Femur (tissue), 1 donor: ENCODE data around the gene RNLS.
A peak's percentile ranks its signal among the peaks of the same experiment; 100 is the strongest.
"Not testable (repeated sequence)": the region's sequence is repeated elsewhere in the genome, so short reads cannot be mapped to it uniquely, and the experiment has no call there.

ENCODE experiments used
- DNase-seq: peaks from one replicate; pipeline ENCODE4 v3.0.0-alpha.2; 2017

Gene RNLS

GRCh38 chr10:88286030-88286429 lies 297.1 kb downstream of the RNLS start:
- DNase-seq = no peak

DNA sequence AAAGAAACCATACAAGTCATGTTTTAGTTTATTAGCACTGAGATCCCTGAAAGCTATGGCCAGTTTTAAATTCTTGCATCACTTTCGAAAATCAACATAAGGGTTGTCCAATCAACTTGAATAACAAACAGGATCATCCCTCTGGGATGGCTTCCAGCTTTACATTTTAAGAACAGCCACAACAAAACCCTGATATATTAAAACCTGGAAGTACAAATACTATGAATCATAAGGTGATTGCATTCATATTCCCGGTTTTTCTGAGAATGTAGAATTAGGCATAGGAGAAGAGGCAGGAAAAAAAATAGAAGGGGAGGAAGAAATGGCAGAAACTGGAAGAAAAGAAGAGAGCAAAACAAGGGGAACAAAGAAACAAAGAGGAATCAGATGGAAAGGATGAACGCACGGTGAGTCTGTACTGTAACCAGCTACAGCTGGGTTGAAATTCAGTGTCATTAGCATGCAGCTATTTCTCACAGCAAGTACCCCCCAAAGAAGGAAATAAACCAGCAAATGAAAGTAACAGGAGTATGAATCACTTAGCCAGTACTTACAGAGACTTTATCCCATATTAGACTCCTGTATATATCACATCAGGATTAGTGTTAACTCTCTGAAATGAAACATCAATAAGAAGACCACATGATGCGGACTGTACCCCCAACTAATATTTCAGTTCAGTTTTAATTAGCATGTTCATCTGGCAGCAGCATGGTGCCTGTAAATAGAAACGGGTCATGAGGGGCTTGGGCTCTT lies 301.3 kb downstream of the RNLS start:
- no peak for DNase-seq

DNA sequence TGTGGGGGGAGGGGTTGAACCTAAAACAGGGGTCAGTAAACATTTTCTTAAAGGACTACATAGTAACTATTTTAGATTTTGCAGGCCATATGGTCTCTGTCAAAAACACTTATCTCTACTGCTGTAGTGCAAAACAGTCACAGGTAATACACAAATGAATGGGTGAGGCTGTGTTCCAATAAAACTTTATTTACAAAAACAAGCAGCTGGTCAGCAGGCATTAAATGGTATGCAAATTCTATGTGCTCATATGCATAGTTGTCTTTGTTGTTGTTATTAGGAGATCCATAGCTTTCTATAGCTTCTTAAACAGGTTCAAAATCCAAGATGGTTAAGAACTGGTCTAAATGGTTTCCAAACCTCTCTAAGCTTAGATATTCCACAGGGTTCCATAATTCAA lies 302.6 kb downstream of the RNLS start:
- DNase-seq = no peak

DNA sequence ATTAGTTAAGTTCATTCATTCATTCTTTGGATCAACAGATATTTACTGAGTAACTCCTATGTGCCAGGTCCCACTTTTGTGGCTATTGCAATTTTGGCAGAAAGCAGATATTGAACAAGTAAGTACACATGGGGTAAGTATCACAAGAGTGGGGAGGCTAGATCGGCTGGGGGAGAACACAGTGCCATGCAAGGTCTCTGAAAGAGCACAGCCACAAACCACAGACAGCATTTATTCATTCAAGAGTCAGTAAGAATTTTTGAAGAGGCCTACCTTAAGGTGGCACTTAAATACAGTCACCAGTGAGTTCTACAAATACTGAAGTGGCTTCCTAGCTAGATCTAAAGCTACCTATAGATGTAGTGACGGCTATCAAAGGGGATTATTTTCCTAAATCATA lies 304.2 kb downstream of the RNLS start:
- no peak for DNase-seq

GRCh38 chr10:88276945-88277344 lies 306.2 kb downstream of the RNLS start:
- not testable (repeated sequence) for DNase-seq

DNA sequence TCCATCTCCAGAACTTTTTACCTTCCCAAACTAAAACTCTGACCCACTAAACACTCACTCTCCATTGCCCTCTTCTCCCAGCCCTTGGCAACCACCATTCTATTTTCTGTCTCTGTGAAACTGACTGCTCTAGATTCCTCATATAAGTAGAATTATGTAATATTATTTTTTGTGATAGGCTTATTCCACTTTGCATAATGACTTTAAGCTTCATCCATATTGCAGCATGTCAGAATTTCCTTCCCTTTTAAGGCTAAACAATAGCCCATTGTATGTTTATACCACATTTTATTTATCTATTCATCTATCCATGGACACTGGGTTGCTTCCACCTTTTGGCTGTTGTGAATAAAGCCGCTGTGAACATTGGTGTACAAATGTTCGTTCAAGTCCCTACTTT lies 308.8 kb downstream of the RNLS start:
- no peak for DNase-seq

GRCh38 chr10:88273567-88273966 lies 309.6 kb downstream of the RNLS start:
- no peak for DNase-seq

DNA sequence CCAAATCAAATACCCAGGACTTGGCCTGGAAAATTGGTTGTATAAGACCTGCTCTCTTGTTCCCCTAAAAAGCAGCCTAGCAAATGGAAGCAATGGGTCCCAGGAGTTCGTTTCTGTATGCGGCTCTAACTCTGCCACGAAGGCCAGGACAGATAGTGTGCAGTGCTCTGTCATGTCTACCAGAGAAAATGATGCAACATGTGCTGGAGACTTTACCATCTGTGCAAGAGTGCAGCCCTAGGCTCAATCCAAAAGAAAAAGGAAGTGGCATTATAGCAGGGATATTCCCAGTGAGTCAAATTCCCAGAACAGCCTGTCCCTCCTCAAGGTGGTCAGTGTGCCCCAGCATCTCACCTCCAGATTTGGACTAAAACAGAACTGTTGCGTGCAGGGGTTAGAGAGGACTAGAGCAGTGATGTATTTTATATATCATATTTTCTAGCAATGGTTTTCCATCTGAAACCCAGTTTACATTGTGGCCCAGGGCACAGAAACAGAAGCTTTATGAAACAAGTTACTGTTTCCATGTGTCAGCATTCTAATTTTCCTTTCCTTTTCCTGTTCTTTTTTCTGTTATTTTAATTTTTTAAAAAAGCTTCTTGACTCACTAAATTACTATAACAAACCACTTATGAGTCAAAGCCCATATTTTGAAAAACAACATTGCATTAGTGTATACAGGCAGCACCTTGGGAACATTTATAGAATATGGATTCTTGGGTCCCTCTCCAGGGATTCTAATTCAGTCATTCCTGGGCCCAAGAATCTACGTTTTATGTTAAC lies 311.2 kb downstream of the RNLS start:
- no peak for DNase-seq

- peak; percentile 37 for DNase-seq
Observed at GRCh38 chr10:88270871-88271713, 312.0 kb downstream of the RNLS start.

DNA sequence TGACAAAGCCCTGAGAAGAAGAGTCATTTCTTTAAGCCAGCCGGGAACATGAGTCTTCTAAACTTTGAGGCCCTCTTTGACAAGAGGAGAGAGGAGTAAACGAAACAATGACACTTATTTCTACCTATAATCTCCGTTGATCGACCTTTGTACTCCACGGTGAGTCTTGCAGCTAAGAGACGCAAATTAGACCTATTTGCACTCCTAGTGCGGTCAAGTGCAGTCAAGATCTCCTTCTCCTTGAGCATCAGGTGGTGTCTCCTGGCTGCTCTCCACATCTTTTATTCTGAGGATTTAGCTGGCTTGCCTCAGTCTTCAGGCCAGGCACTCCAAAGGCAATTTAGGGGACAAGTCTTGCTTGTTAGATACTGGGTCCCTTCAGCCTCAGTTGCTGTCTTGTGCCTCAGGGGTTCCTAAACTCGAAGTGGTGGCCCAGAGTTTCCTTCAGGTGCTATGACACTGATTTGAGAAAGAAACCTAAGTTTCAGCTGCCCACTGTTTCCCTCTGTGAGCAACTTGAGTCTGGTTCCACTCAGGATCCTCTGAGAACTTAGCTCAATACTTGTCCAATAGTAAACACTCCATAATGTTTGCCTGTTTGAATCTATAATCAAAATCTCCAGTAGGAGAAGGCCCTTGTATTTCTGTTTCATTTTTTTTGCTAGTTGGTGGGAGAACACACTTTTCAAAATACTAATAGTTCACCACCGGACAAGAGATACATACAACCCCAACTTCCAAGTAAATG lies 312.9 kb downstream of the RNLS start:
- no peak for DNase-seq

- DNase-seq = no peak
Observed at GRCh38 chr10:88262591-88263234, 320.4 kb downstream of the RNLS start.

DNA sequence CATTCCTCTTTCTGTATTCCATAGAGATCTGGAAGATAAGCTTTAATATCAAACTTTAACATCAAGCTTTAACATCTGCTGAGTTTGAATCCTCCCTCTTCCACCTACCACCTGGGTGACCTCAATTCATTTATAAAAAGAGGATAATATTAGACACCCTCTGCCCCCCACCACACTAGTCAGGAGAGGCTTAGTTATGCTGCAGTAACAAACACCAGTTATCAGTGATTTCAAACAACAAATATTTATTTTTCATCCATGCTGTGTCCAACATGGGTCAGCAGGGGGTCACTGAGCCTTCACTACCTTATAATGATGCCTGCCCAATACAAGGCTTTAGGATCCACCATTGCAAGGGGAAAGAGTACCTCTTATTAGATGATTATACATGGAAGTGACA lies 322.0 kb downstream of the RNLS start:
- no peak for DNase-seq

DNA sequence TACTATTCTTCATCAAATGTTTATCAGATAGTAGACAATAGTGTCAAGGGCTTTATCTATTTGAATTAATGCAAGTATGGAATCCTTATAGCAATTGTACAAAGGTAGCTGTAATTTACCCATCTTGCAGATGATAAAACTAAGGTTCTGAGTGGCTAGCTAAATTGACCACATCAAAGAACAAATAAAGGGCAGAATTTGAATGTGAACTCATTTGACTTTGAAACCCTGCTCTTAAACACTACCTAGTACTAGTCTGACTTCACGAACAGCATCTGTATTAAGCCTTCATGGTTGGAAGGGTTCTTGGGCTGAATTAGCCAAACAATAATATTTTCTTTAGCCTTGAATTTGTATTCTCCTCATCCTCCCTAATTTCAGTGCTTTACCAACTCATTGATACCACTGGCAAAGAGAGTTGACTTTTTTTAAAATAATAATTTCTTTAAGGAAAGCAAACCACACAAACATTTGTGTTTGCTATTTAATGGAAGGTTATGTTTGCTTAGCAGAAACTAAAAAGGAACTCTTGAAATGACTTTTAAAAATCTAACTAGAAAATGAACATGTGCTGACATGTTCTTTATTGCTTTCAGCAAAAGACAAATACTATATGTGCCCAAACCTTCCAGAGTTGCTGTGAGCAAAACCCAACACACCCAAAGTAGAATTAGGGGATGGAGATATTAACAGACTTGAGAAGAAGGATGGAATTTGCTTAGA lies 322.6 kb downstream of the RNLS start:
- DNase-seq = no peak

DNA sequence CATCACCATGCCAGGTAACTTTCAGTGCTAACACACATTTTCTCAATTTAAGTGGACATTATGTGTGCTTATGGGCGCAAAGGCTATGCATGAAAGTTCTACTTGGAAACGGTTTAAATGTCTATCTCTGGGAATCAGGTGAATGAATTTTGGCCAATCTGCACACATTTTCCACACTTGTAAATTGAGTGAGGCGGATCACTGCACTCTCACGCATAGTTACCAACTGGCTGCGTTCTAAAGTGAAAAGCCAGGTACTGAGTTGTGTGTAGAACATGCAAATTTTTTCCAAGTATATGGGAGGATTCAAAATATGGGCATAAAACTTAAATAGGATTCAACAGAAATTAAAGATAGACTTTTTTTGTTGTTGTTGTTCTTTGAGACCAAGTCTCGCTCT lies 323.7 kb downstream of the RNLS start:
- no peak for DNase-seq

DNA sequence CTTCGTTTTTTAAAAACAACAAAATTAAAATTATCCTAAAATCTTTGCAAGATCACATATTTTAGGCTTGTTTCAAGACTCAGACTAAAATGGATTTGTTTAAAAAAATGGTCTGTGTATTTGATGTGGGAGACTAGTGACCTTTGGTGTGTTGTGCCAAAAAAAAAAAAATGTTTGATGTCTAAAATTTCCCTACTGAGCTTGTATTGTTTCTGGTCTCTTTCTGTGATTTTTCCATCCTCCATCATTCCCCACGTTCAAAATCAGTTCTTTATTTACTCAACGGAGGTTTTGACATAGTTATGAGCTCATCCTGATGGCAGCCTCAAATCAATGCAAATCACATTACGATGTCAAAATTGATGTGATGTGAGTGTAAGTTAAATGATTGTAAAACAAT lies 326.2 kb downstream of the RNLS start:
- DNase-seq = no peak

DNA sequence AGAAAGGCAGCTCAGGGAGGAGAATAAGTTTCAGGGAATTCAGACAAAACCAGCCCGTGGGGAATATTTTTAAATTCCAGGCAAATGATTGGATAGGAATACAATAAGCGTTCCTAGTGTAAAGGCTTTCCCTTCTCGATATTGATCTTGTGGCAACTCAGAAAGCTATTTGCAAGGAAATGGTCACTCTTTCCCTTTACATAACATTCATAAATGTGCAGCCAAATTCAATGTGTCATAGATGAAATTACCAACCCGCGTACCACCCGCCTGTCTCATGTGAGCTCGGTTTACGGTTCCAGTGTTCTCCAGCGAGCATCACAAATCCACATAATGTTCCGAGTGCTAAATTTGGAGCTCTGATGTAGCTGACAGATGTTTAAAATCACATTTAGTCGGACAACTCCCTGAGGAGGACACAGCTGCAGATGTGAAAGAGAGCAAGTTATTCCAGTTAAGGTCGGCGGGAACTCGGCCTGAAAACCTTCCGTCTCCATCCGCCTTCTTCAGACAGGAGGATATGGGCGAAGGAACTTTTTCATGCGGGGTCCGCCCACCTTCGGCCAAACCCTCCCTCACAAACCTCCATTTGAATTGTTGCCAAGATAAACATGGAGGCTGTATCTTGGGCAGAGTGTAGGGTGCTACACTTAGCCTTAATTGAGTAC lies 327.0 kb downstream of the RNLS start:
- peak; percentile 78 for DNase-seq

- no peak for DNase-seq
Observed at GRCh38 chr10:88254091-88254490, 329.0 kb downstream of the RNLS start.

- no peak for DNase-seq
Observed at GRCh38 chr10:88253622-88254021, 329.5 kb downstream of the RNLS start.

- DNase-seq = no peak
Observed at GRCh38 chr10:88253128-88253527, 330.0 kb downstream of the RNLS start.

- no peak for DNase-seq
Observed at GRCh38 chr10:88249450-88249849, 333.7 kb downstream of the RNLS start.

DNA sequence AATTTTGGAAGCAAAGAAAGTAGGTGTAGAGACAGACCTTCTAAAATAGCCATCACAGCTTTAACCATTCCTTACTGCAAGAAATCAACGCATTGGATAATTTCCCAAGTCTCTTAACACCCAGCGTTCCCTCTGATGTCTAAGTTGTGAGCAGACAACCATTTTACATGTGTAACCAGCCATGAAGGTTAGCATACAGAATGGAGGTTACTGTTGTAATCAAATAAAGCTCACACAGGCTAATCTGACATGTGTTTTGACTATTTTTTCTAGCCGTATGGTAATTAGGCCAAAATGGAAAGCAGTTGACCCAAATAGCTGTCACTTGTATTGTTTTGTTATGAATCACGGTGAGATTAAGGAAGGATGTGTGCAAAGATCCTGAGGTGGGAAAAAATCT lies 336.4 kb downstream of the RNLS start:
- DNase-seq = no peak
